Dedifferentiated amniotic fluid mesenchymal stem cell (primary cell): Measurements from ENCODE around the gene CFD.
"Not testable (repeated sequence)": the region's sequence is repeated elsewhere in the genome, so short reads cannot be mapped to it uniquely, and the experiment has no call there.

Source experiments
- DNase-seq: peaks from one replicate; pipeline ENCODE4 v3.0.0-alpha.2; 2016; ENCODE audit errors: extremely low spot score

Gene CFD

DNA sequence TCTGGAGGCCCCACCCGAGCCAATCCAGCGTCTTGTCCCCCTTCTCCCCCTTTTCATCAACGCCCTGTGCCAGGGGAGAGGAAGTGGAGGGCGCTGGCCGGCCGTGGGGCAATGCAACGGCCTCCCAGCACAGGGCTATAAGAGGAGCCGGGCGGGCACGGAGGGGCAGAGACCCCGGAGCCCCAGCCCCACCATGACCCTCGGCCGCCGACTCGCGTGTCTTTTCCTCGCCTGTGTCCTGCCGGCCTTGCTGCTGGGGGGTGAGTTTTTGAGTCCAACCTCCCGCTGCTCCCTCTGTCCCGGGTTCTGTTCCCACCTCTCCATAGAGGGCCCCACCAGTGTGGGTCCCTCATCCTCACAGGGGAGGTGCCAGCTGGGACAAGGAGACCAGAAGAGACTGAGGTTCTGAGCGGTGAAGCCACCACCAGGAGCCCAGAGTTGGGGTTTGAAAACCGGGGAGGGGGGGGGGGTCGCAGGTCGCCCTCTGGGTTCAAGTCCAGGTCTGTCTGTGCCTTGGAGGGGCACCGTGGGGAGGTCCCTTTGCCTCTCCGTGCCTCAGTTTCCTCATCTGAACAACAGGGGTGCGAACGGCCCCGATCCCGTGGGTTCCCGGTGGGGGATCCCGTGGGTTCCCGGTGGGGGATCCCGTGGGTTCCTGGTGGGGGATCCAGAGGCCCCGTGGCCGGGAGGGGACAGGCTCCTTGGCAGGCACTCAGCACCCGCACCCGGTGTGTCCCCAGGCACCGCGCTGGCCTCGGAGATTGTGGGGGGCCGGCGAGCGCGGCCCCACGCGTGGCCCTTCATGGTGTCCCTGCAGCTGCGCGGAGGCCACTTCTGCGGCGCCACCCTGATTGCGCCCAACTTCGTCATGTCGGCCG lies 7.1 kb upstream of the CFD start, which contains the start of gene ELANE:
Gene ELANE (plus strand): TSS at position 168 of the 878 bp plus-strand sequence. CDS start 26 bp downstream, at position 194.
- DNase-seq, result no peak

DNA sequence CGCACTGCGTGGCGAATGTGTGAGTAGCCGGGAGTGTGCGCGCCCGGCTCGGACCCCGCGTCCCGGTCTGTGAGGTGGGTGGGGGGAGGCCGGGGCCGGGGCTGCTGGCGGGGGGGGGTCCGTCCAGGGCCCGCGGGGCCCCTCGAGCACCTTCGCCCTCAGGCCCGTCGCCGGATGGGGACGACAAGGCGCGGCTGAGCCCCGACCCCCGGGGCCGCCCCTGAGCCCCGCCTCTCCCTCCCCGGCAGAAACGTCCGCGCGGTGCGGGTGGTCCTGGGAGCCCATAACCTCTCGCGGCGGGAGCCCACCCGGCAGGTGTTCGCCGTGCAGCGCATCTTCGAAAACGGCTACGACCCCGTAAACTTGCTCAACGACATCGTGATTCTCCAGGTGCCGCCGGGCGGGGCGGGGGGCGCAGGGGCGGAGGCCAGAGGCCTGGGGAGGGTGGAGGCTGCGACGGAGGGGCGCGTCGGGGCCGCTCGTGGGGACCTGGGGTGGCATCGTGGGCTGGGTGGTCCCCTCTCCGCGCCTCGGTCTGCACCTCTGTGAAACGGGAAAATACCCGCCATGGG lies 6.4 kb upstream of the CFD start:
- DNase-seq, result no peak

DNA sequence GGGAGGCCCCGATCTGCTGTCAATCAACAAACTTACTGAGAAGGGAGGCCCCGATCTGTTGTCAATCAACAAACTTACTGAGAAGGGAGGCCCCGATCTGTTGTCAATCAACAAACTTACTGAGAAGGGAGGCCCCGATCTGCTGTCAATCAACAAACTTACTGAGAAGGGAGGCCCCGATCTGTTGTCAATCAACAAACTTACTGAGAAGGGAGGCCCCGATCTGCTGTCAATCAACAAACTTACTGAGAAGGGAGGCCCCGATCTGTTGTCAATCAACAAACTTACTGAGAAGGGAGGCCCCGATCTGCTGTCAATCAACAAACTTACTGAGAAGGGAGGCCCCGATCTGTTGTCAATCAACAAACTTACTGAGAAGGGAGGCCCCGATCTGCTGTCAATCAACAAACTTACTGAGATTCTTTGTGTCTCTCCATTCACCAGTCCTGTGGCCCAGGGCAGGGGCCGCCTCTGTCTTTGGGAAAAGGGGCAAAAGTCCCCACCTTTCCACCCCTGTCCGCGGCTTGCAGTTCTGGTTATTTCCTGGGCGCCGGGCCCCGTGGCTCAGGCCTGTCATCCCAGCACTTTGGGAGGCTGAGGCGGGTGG lies 5.7 kb upstream of the CFD start:
- not testable (repeated sequence) for DNase-seq

DNA sequence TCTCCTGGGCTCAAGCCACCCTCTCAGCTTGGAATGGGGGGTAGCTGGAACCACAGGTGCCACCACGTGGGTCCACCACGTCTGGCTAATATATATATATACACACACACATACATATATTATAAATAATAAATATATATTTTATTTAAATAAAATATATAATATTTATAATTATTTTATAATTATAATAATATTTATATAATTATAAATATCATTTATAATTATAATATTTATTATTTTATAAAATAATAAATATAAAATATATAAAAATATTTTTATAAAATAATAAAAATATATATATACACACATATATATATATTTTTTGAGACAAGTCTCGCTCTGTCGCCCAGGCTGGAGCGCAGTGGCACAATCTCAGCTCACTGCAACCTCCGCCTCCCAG lies 4.9 kb upstream of the CFD start:
- DNase-seq, result no peak

GRCh38 chr19:855142-855541 lies 4.3 kb upstream of the CFD start:
- no peak for DNase-seq

DNA sequence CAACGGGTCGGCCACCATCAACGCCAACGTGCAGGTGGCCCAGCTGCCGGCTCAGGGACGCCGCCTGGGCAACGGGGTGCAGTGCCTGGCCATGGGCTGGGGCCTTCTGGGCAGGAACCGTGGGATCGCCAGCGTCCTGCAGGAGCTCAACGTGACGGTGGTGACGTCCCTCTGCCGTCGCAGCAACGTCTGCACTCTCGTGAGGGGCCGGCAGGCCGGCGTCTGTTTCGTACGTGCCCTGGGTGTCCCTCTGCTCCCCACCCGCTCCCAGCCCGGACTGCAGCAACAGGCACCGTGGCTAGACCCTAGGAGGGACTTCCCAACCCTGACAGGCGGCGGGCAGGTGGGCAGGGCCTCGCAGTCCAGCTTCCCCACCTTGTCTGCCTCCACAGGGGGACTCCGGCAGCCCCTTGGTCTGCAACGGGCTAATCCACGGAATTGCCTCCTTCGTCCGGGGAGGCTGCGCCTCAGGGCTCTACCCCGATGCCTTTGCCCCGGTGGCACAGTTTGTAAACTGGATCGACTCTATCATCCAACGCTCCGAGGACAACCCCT lies 3.8 kb upstream of the CFD start:
- no peak for DNase-seq

- no peak for DNase-seq
Measured at GRCh38 chr19:858284-858683, 1.2 kb upstream of the CFD start.

DNA sequence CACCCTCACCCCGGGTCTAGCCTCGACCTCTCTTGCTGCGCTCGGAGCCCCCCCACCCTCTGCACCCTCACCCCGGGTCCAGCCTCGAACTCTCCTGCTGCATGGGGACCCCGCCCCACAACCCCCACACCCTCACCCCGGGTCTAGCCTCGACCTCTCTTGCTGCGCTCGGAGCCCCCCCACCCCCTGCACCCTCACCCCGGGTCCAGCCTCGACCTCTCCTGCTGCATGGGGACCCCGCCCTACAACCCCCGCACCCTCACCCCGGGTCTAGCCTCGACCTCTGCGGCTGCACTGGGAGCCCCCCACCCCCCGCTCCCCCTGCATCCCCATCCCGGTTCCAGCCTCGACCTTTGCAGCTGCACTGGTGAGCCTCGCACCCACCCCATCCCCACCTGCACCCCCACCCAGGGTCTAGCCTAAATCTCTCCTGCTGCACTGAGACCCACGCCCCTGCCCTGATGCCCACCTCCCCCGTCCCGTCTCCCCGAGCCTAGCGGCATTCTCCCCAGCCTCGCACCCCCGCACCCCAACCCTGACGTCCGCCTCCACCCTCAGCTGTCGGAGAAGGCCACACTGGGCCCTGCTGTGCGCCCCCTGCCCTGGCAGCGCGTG lies 1.8 kb downstream of the CFD start:
- no peak for DNase-seq

DNA sequence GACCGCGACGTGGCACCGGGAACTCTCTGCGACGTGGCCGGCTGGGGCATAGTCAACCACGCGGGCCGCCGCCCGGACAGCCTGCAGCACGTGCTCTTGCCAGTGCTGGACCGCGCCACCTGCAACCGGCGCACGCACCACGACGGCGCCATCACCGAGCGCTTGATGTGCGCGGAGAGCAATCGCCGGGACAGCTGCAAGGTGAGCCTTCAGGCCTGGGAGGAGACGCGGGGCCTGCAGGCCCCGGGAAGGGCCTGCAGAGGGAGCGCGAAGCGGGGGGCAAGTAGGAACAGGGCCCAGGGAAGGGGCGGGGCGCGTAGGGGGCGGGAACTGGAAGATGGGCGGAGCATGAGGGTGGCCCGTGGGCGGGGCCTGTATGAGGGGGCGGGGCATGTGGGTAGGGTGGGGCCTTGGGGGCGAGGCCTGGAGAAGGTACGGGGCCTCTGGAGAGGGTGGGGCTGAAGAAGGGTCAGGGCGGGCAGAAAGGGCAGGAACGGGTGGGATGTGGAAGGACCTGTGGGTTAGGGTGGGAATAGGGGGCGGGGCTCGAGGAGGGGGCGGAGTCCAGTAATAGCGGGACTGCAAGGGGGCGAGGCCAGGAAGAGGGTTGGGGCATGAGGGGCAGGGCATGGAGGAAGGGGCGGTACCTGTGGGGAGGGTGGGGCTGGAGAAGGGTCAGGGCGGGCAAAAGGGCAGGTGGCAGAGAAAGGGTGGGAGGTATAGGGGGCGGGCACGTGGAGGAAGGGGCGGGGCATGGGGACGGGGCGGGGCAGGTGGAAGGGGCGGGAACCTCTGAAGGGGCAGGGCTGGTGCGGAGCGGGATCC lies 2.5 kb downstream of the CFD start:
- DNase-seq, result no peak

- DNase-seq, result no peak
Measured at GRCh38 chr19:862581-863314, 3.3 kb downstream of the CFD start.

GRCh38 chr19:863315-863620 lies 3.8 kb downstream of the CFD start:
- no peak for DNase-seq

DNA sequence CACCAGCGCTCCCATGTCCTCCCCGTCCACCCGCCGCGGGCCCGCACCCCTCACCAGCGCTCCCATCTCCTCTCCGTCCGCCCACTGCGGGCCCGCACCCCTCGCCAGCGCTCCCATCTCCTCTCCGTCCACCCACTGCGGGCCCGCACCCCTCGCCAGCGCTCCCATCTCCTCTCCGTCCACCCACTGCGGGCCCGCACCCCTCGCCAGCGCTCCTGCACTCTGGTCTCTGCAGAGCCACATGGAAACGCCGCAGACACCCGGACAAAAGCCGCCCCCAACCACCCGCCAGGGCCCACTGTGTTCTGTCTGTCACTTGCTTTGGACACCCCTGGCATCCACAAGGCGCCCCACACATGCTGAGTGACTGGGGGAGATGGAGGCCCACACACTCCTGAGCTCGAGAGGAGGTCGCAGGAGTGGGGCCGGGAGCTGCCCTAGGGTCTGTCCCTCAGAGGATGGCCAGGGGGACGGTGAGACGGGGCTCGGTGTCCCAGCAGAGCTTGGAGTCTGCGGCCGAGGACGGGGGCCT lies 7.4 kb downstream of the CFD start:
- no peak for DNase-seq

GRCh38 chr19:867301-867793 lies 7.9 kb downstream of the CFD start:
- no peak for DNase-seq

DNA sequence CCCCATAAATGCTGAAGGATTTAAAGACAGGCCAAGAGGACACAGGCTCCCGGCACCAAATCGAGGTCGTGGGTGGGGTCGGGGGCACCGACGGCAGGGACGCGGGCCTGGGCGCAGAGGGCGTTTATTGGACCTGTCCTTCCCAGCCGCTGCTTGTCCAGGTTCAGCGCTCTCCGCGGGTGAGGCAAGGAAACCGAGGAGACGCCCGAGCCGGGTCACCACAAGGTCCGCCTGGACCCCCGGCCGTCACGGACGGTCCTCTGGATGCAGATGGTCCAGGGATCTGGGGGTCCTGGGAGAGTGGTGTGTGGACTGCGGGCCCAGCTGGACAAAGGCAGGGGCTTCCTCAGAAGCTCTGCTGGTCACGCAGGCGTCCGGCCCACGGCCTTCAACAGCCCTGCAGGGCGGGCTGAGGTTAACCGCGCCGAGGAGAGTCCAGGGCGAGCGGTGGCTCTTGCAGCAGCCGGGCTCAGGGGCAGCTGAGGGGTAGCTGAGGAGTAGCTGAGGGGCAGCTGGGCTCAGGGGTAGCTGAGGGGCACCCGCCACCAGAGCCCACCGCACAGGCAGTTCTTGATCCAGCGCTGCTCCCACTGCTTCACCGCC lies 8.5 kb downstream of the CFD start:
- DNase-seq, result no peak

DNA sequence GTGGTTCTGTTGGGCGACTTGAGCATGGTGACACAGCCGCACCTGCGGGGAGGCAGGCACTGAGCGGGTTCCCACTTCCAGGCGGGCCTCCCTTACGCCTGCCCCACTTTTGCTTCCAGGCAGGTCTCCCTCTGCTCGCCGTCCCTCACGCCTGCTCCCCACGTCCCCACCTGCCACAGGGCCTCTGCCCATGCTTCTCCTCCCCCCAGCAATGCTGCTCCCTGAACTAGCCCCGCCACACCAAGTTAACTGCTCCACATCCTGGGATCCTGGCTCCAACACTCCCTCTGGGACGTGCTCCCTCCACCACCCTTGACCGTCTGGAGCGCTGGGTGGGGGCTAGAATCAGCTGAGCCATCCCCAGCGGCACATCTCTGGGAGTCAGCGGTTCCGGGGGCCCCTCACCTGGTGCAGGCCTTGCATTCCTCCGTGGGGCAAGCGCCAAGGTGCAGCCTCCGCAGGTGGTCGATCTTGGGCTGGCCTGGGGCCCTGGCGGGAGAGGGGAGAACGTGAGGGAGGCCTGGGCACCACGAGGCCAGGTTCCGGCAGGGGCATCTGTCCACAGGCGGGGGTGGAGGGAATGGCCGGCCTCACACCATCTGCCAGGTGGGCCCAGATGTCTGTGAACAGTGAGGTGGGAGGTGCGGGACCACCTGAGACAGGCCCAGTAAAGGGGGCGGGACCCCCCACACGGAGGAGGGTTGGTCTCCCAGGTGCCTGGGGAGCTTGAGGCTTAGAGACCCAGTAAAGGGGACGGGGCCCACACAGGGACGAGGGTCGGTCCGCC lies 9.2 kb downstream of the CFD start:
- no peak for DNase-seq

- DNase-seq, result peak; percentile 93
Measured at GRCh38 chr19:869245-870177, 10.0 kb downstream of the CFD start.

DNA sequence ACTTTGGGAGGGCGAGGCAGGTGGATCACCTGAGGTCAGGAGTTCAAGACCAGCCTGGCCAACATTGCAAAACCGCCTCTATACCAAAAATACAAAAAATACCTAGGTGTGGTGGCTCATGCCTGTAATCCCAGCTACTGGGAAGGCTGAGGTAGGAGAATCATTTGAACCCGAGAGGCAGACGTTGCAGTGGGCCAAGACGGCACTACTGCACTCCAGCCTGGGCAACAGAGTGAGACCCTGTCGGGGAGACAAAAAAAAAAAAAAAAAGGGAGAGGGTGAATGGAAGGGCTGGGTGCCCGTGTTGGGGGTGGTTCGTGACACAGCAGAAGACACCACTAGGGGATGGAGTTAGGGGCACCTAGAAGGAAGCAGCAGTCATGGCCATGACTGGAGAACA lies 10.8 kb downstream of the CFD start:
- no peak for DNase-seq

GRCh38 chr19:870963-871401 lies 11.5 kb downstream of the CFD start:
- DNase-seq, result no peak
